ENCODE measurements around the gene NID2.

The NID2 gene

GRCh38 chr14:52055167-52055566 is 13.7 kb downstream of the NID2 start:
- Histone ChIP-seq H3K27ac (ENCODE audit: low read depth, low read length) (no peak overlapping the region), H3K23ac (ENCODE audit: low read length) (no peak overlapping the region), H3K9me3 (ENCODE audit: insufficient read depth, low read depth, low read length) (no peaks in the 10 kb centered on the region), H3K4me2 (ENCODE audit: low read length) (no peak overlapping the region), H3K36me3 (ENCODE audit: control insufficient read depth in 1 of 2, insufficient read depth in 2 of 2, low read length in 2 of 2) (no peaks in the 10 kb centered on the region), H3K4ac (ENCODE audit: low read depth, low read length) (no peak overlapping the region), H4K12ac (ENCODE audit: low read depth, low read length) (no peak overlapping the region), H2AFZ (ENCODE audit: insufficient read depth, low read length, poor library complexity) (no peak overlapping the region), H2BK120ac (ENCODE audit: insufficient read depth, low read length, poor library complexity) (no peak overlapping the region), H3K14ac (ENCODE audit: low read length) (no peak overlapping the region), H3K18ac (ENCODE audit: low read length) (no peak overlapping the region), H3K4me1 (ENCODE audit: control insufficient read depth in 1 of 2, insufficient read depth in 2 of 2, low read length in 2 of 2) (peaks cover 5 to 15% of the 10 kb centered on the region in 2 experiments), H4K8ac (ENCODE audit: low read depth, low read length) (no peak overlapping the region), H3K79me1 (ENCODE audit: low read length) (no peaks in the 10 kb centered on the region), H2BK5ac (ENCODE audit: low read depth, low read length, poor library complexity) (no peak overlapping the region), H3K27me3 (ENCODE audit: insufficient read depth, low read length) (no peaks in the 10 kb centered on the region), H2BK12ac (ENCODE audit: low read length) (no peak overlapping the region), H3K79me2 (ENCODE audit: control insufficient read depth, insufficient read depth, low read length, poor library complexity) (no peaks in the 10 kb centered on the region), H4K91ac (ENCODE audit: low read depth, low read length) (no peak overlapping the region), H3K9ac (ENCODE audit: low read length) (no peak overlapping the region), H2AK5ac (ENCODE audit: low read length) (no peak overlapping the region), H3K4me3 (ENCODE audit: low read depth, low read length) (no peak overlapping the region)
- no CpG with 5 or more reads among the region's 2 CpGs for WGBS (ENCODE audit: extremely low coverage, insufficient coverage, insufficient read length)
- DNase-seq, result no peak

GRCh38 chr14:52054678-52055077 is 14.2 kb downstream of the NID2 start:
- no peaks in the 10 kb centered on the region for H3K27me3 ChIP-seq (ENCODE audit: insufficient read depth, low read length)
- H3K4ac ChIP-seq (ENCODE audit: low read depth, low read length), result no peak overlapping the region
- no peak overlapping the region for H4K91ac ChIP-seq (ENCODE audit: low read depth, low read length)
- no peak overlapping the region for H2AK5ac ChIP-seq (ENCODE audit: low read length)
- H2BK5ac ChIP-seq (ENCODE audit: low read depth, low read length, poor library complexity), result no peak overlapping the region
- no peak overlapping the region for H4K12ac ChIP-seq (ENCODE audit: low read depth, low read length)
- no CpG with 5 or more reads among the region's 1 CpG for WGBS (ENCODE audit: extremely low coverage, insufficient coverage, insufficient read length)
- no peak overlapping the region for H3K4me2 ChIP-seq (ENCODE audit: low read length)
- H3K9me3 ChIP-seq (ENCODE audit: insufficient read depth, low read depth, low read length), result no peaks in the 10 kb centered on the region
- no peak overlapping the region for H3K4me3 ChIP-seq (ENCODE audit: low read depth, low read length)
- no peaks in the 10 kb centered on the region for H3K79me1 ChIP-seq (ENCODE audit: low read length)
- no peak overlapping the region for H4K8ac ChIP-seq (ENCODE audit: low read depth, low read length)
- no peak overlapping the region for H3K18ac ChIP-seq (ENCODE audit: low read length)
- H3K79me2 ChIP-seq (ENCODE audit: control insufficient read depth, insufficient read depth, low read length, poor library complexity), result no peaks in the 10 kb centered on the region
- no peak overlapping the region for H3K9ac ChIP-seq (ENCODE audit: low read length)
- H3K23ac ChIP-seq (ENCODE audit: low read length), result no peak overlapping the region
- H2AFZ ChIP-seq (ENCODE audit: insufficient read depth, low read length, poor library complexity), result no peak overlapping the region
- DNase-seq, result no peak
- peaks cover 5 to 15% of the 10 kb centered on the region in 2 experiments for H3K4me1 ChIP-seq (ENCODE audit: control insufficient read depth in 1 of 2, insufficient read depth in 2 of 2, low read length in 2 of 2)
- no peak overlapping the region for H3K14ac ChIP-seq (ENCODE audit: low read length)
- no peak overlapping the region for H3K27ac ChIP-seq (ENCODE audit: low read depth, low read length)
- H2BK12ac ChIP-seq (ENCODE audit: low read length), result no peak overlapping the region
- no peaks in the 10 kb centered on the region for H3K36me3 ChIP-seq (ENCODE audit: control insufficient read depth in 1 of 2, insufficient read depth in 2 of 2, low read length in 2 of 2)
- no peak overlapping the region for H2BK120ac ChIP-seq (ENCODE audit: insufficient read depth, low read length, poor library complexity)

- peak; percentile 21 to 26 for DNase-seq
- Histone ChIP-seq H3K14ac (ENCODE audit: low read length) (no peak overlapping the region), H4K91ac (ENCODE audit: low read depth, low read length) (no peak overlapping the region), H3K4ac (ENCODE audit: low read depth, low read length) (no peak overlapping the region), H3K27ac (ENCODE audit: low read depth, low read length) (no peak overlapping the region), H3K4me2 (ENCODE audit: low read length) (no peak overlapping the region), H2BK12ac (ENCODE audit: low read length) (no peak overlapping the region), H3K27me3 (ENCODE audit: insufficient read depth, low read length) (no peaks in the 10 kb centered on the region), H2BK5ac (ENCODE audit: low read depth, low read length, poor library complexity) (no peak overlapping the region), H3K9me3 (ENCODE audit: insufficient read depth, low read depth, low read length) (no peaks in the 10 kb centered on the region), H3K23ac (ENCODE audit: low read length) (no peak overlapping the region), H2AFZ (ENCODE audit: insufficient read depth, low read length, poor library complexity) (no peak overlapping the region), H3K4me1 (ENCODE audit: control insufficient read depth in 1 of 2, insufficient read depth in 2 of 2, low read length in 2 of 2) (peaks cover 5 to 15% of the 10 kb centered on the region in 2 experiments), H3K9ac (ENCODE audit: low read length) (no peak overlapping the region), H2AK5ac (ENCODE audit: low read length) (no peak overlapping the region), H4K8ac (ENCODE audit: low read depth, low read length) (no peak overlapping the region), H3K79me1 (ENCODE audit: low read length) (no peaks in the 10 kb centered on the region), H3K79me2 (ENCODE audit: control insufficient read depth, insufficient read depth, low read length, poor library complexity) (no peaks in the 10 kb centered on the region), H2BK120ac (ENCODE audit: insufficient read depth, low read length, poor library complexity) (no peak overlapping the region), H3K4me3 (ENCODE audit: low read depth, low read length) (no peak overlapping the region), H4K12ac (ENCODE audit: low read depth, low read length) (no peak overlapping the region), H3K18ac (ENCODE audit: low read length) (no peak overlapping the region), H3K36me3 (ENCODE audit: control insufficient read depth in 1 of 2, insufficient read depth in 2 of 2, low read length in 2 of 2) (no peaks in the 10 kb centered on the region)
- no CpG with 5 or more reads among the region's 5 CpGs for WGBS (ENCODE audit: extremely low coverage, insufficient coverage, insufficient read length)
Observed at GRCh38 chr14:52053044-52053443, 15.8 kb downstream of the NID2 start.

- Histone ChIP-seq H4K8ac (ENCODE audit: low read depth, low read length) (no peak overlapping the region), H3K79me2 (ENCODE audit: control insufficient read depth, insufficient read depth, low read length, poor library complexity) (no peaks in the 10 kb centered on the region), H3K14ac (ENCODE audit: low read length) (no peak overlapping the region), H3K4me3 (ENCODE audit: low read depth, low read length) (no peak overlapping the region), H3K4me2 (ENCODE audit: low read length) (no peak overlapping the region), H3K4ac (ENCODE audit: low read depth, low read length) (no peak overlapping the region), H4K12ac (ENCODE audit: low read depth, low read length) (no peak overlapping the region), H3K27ac (ENCODE audit: low read depth, low read length) (no peak overlapping the region), H2AK5ac (ENCODE audit: low read length) (no peak overlapping the region), H3K4me1 (ENCODE audit: control insufficient read depth in 1 of 2, insufficient read depth in 2 of 2, low read length in 2 of 2) (peaks cover 5 to 15% of the 10 kb centered on the region in 2 experiments), H3K9me3 (ENCODE audit: insufficient read depth, low read depth, low read length) (no peaks in the 10 kb centered on the region), H2BK120ac (ENCODE audit: insufficient read depth, low read length, poor library complexity) (no peak overlapping the region), H2AFZ (ENCODE audit: insufficient read depth, low read length, poor library complexity) (no peak overlapping the region), H3K36me3 (ENCODE audit: control insufficient read depth in 1 of 2, insufficient read depth in 2 of 2, low read length in 2 of 2) (no peaks in the 10 kb centered on the region), H3K27me3 (ENCODE audit: insufficient read depth, low read length) (no peaks in the 10 kb centered on the region), H3K9ac (ENCODE audit: low read length) (no peak overlapping the region), H3K18ac (ENCODE audit: low read length) (no peak overlapping the region), H3K23ac (ENCODE audit: low read length) (no peak overlapping the region), H4K91ac (ENCODE audit: low read depth, low read length) (no peak overlapping the region), H2BK5ac (ENCODE audit: low read depth, low read length, poor library complexity) (no peak overlapping the region), H3K79me1 (ENCODE audit: low read length) (no peaks in the 10 kb centered on the region), H2BK12ac (ENCODE audit: low read length) (no peak overlapping the region)
- DNase-seq, result peak; percentile 51 to 71
- WGBS (ENCODE audit: extremely low coverage, insufficient coverage, insufficient read length), result no CpG with 5 or more reads among the region's 7 CpGs
Observed at GRCh38 chr14:52052288-52052943, 16.4 kb downstream of the NID2 start.
